ENCODE data around the gene ANKRD33. TPM values are rescaled to one million over a fixed set of nuclear protein-coding genes. Genes with fewer than 3 reads are reported as not detected.

Gene ANKRD33
- total and polyA plus RNA-seq, 2 of the 13 experiments (the other 11 are each of a cell fraction or from before 2014, with no cell fraction given) = 0.04 TPM; not detected in 1

GRCh38 chr12:51904951-51905470, 17.1 kb downstream of the ANKRD33 start:
- no peaks in the 10 kb centered on the region for H3K4me1 ChIP-seq (ENCODE audit: insufficient read depth, low read length)
- H3K27me3 ChIP-seq (ENCODE audit: control insufficient read depth in 1 of 2, insufficient read depth in 2 of 2, low read length in 2 of 2) = peaks cover 2 to 37% of the 10 kb centered on the region in 2 experiments; a peak in 4 of 5 replicates
- H2AFZ ChIP-seq (ENCODE audit: low read length) = no peak overlapping the region
- no peak overlapping the region for H3K9ac ChIP-seq (ENCODE audit: insufficient read depth, low read depth, low read length)
- CTCF ChIA-PET (ENCODE audit: low intra/inter-chr PET ratio, low total read pairs) = no interaction called here
- no peaks in the 10 kb centered on the region for H4K20me1 ChIP-seq (ENCODE audit: insufficient read depth, low read length)
- ATAC-seq (no peak), DNase-seq (ENCODE audit: low spot score) (no peak), FAIRE-seq (no peak)
- no peaks in the 10 kb centered on the region for H3K9me3 ChIP-seq (ENCODE audit: low read length)
- no TSS peak for BruUV-seq (replicated peaks)
- no peak overlapping the region for H3K4me3 ChIP-seq (replicated peaks in 1 of 3; ENCODE audit: insufficient read depth in 1 of 3, low read depth in 2 of 3, low read length in 3 of 3)
- POLR2A ChIA-PET = no interaction called here
- no peak overlapping the region for H3K27ac ChIP-seq (ENCODE audit: extremely low read length, insufficient read depth, low read length)
- intact Hi-C loops (cut with micrococcal nuclease; ENCODE audit: unreplicated experiment) (no loop called here), in situ Hi-C loops (cut with HindIII; ENCODE audit: extremely low pct_ligation_motif_present, low pct_unique_long_range_greater_than_20kb) (no loop called here)
- no peaks in the 10 kb centered on the region for H3K79me2 ChIP-seq (ENCODE audit: insufficient read depth, low read length)
- TF ChIP-seq SUZ12 (IDR thresholded peaks at IDR 0.05; ENCODE audit: low read depth, low read length) = no peak
- TF ChIP-seq BCL3 (CRISPR knock-in tag; IDR thresholded peaks at IDR 0.05) = no peak
- TF ChIP-seq ZNF367 (CRISPR knock-in tag; IDR thresholded peaks at IDR 0.05; ENCODE audit: borderline replicate concordance) = no peak
- no peak for TF ChIP-seq JUN (CRISPR knock-in tag; IDR thresholded peaks at IDR 0.05)
- H3K36me3 ChIP-seq (replicated peaks in 1 of 2; ENCODE audit: control insufficient read depth in 1 of 2, insufficient read depth in 2 of 2, low read length in 2 of 2) = no peaks in the 10 kb centered on the region
- H3K4me2 ChIP-seq (ENCODE audit: low read depth, low read length) = no peak overlapping the region

GRCh38 chr12:51905471-51906429, 17.8 kb downstream of the ANKRD33 start:
- CTCF ChIA-PET (ENCODE audit: low intra/inter-chr PET ratio, low total read pairs) = no interaction called here
- no peak overlapping the region for H3K4me2 ChIP-seq (ENCODE audit: low read depth, low read length)
- no peak for TF ChIP-seq ZBTB37 (CRISPR knock-in tag; IDR thresholded peaks at IDR 0.05)
- TF ChIP-seq RARA (CRISPR knock-in tag; IDR thresholded peaks at IDR 0.05) = no peak
- TF ChIP-seq FOXK1 (CRISPR knock-in tag; IDR thresholded peaks at IDR 0.05; ENCODE audit: borderline replicate concordance, low read depth) = no peak
- no peak for TF ChIP-seq ZNF800 (CRISPR knock-in tag; IDR thresholded peaks at IDR 0.05)
- no peak for TF ChIP-seq ZNF446 (CRISPR knock-in tag; IDR thresholded peaks at IDR 0.05)
- TF ChIP-seq ZC3H4 (CRISPR knock-in tag; IDR thresholded peaks at IDR 0.05; ENCODE audit: borderline replicate concordance) = no peak

More at GRCh38 chr12:51905471-51906429, 17.8 kb downstream of the ANKRD33 start:
- no peaks in the 10 kb centered on the region for H3K9me3 ChIP-seq (ENCODE audit: low read length)
- H3K9ac ChIP-seq (ENCODE audit: insufficient read depth, low read depth, low read length) = no peak overlapping the region
- no peak overlapping the region for H3K27ac ChIP-seq (ENCODE audit: extremely low read length, insufficient read depth, low read length)
- BruUV-seq (replicated peaks) = no TSS peak
- no peak overlapping the region for H3K4me3 ChIP-seq (replicated peaks in 1 of 3; ENCODE audit: insufficient read depth in 1 of 3, low read depth in 2 of 3, low read length in 3 of 3)
- H3K79me2 ChIP-seq (ENCODE audit: insufficient read depth, low read length) = no peaks in the 10 kb centered on the region
- intact Hi-C loops (cut with micrococcal nuclease; ENCODE audit: unreplicated experiment) = no loop called here
- DNase-seq (ENCODE audit: low spot score) (no peak), ATAC-seq (no peak; the same call in 2 of the 3 replicates), FAIRE-seq (no peak)
- H2AFZ ChIP-seq (ENCODE audit: low read length) = no peak overlapping the region
- in situ Hi-C loops (cut with HindIII; ENCODE audit: extremely low pct_ligation_motif_present, low pct_unique_long_range_greater_than_20kb) = no loop called here
- no peaks in the 10 kb centered on the region for H4K20me1 ChIP-seq (ENCODE audit: insufficient read depth, low read length)
- no peaks in the 10 kb centered on the region for H3K36me3 ChIP-seq (replicated peaks in 1 of 2; ENCODE audit: control insufficient read depth in 1 of 2, insufficient read depth in 2 of 2, low read length in 2 of 2)
- POLR2A ChIA-PET = no interaction called here
- peaks cover 2 to 44% of the 10 kb centered on the region in 2 experiments; a peak in 4 of 5 replicates for H3K27me3 ChIP-seq (ENCODE audit: control insufficient read depth in 1 of 2, insufficient read depth in 2 of 2, low read length in 2 of 2)
- 29% methylated on average over 16 of the region's 18 CpGs for WGBS (ENCODE audit: low lambda C conversion rate)
- no peaks in the 10 kb centered on the region for H3K4me1 ChIP-seq (ENCODE audit: insufficient read depth, low read length)
